Body of pancreas (tissue), 4 donors: Measurements from ENCODE around the gene SEPHS2.

Experiments
- POLR2A ChIP-seq, 3 donors: fragments of 450-650 bp; IDR thresholded peaks; one replicate each; pipeline ENCODE4 v1.6.1; 2016; ENCODE audit warnings: antibody characterized with exemption in 3 of 3, mild to moderate bottlenecking in 2 of 3
- TF ChIP-seq, protein P1 (sequence below), 7 experiments: fragments of 450-650 bp in 4 of 7; fragments of 200-600 bp in 3 of 7; sonication (generic) in 3 of 7; IDR thresholded peaks; one replicate each; pipeline ENCODE4 v1.5.1; 2016 to 2019; ENCODE audit warnings: antibody characterized with exemption in 7 of 7

DNA sequence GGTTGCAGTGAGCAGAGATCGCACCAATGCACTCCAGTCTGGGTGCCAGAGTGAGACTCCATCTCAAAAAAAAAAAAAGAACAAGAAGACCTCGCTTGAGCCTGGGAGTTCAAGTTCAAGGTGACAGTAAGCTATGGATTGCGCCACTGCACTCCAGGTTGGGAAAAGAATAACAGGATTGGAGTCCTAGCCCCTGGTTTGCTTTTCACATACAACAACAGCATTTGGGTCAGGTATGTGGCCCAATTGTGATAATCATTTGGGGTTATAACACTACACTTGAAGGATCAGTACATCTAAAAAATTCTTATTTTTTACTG is 3.4 kb upstream of the SEPHS2 start:
- TF ChIP-seq, protein P1, sequence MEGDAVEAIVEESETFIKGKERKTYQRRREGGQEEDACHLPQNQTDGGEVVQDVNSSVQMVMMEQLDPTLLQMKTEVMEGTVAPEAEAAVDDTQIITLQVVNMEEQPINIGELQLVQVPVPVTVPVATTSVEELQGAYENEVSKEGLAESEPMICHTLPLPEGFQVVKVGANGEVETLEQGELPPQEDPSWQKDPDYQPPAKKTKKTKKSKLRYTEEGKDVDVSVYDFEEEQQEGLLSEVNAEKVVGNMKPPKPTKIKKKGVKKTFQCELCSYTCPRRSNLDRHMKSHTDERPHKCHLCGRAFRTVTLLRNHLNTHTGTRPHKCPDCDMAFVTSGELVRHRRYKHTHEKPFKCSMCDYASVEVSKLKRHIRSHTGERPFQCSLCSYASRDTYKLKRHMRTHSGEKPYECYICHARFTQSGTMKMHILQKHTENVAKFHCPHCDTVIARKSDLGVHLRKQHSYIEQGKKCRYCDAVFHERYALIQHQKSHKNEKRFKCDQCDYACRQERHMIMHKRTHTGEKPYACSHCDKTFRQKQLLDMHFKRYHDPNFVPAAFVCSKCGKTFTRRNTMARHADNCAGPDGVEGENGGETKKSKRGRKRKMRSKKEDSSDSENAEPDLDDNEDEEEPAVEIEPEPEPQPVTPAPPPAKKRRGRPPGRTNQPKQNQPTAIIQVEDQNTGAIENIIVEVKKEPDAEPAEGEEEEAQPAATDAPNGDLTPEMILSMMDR (IDR thresholded peaks at IDR 0.05), result no peak
- TF ChIP-seq POLR2A (IDR thresholded peaks at IDR 0.05), result no peak
